T-helper 1 cell treated with Interleukin-12 subunit alpha and Interleukin-12 subunit beta and Interleukin-4 antibody, amounts not matched to agents 30 μg/mL and 1 μg/mL, for 36 hours (primary cell): ENCODE data around the gene CC2D2A.

Source experiments
- H3K27ac Mint-ChIP-seq: one replicate; pipeline ENCODE4 v1.8.0; 2021; ENCODE audit warnings: mild to moderate bottlenecking, mixed read lengths
- H3K27me3 Mint-ChIP-seq: one replicate; pipeline ENCODE4 v1.8.0; 2021; ENCODE audit warnings: low read depth, mixed read lengths
- H3K36me3 Mint-ChIP-seq: one replicate; pipeline ENCODE4 v1.8.0; 2021; ENCODE audit warnings: low read depth, mixed read lengths
- H3K4me1 Mint-ChIP-seq: one replicate; pipeline ENCODE4 v1.8.0; 2021; ENCODE audit warnings: low read depth, mixed read lengths
- H3K4me3 Mint-ChIP-seq: one replicate; pipeline ENCODE4 v1.8.0; 2021; ENCODE audit warnings: mild to moderate bottlenecking, moderate library complexity, mixed read lengths
- H3K9me3 Mint-ChIP-seq: one replicate; pipeline ENCODE4 v1.8.0; 2021; ENCODE audit warnings: mixed read lengths

The CC2D2A gene

DNA sequence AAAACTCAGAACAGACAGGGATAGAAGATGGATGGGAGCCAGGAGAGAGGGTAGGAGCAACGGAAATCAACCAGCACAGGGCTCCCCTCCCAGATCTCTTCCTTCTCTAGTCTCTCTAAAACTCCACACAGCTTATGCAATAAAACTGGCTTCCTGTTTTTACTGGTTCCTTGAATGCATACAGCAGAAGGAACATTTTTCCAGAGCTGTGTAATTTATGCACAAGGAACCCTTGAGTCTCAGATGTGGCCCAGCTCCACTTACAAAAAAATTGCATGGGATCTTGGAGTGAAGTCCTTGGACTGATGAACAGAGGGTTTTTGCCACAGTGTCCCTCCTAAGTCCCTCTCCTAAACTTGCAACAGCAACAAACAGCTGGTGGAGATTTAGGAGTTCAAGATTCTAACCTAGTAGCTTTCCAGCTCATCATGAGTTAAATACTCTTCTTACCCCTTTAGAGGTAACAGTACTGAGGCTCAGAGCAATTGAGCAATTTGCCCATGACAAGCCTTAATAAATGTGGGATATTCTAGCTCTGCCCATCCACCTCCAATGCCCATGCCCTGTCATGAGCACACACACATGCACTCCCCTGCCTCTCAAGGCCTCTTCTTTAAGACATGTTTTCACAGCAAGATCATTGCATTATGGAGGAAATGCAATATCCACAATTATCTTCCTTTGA, 18.4 kb upstream of the CC2D2A start:
- no peaks in the 10 kb centered on the region for H3K4me1 Mint-ChIP-seq
- no peak overlapping the region for H3K27ac Mint-ChIP-seq
- no peaks in the 10 kb centered on the region for H3K36me3 Mint-ChIP-seq

DNA sequence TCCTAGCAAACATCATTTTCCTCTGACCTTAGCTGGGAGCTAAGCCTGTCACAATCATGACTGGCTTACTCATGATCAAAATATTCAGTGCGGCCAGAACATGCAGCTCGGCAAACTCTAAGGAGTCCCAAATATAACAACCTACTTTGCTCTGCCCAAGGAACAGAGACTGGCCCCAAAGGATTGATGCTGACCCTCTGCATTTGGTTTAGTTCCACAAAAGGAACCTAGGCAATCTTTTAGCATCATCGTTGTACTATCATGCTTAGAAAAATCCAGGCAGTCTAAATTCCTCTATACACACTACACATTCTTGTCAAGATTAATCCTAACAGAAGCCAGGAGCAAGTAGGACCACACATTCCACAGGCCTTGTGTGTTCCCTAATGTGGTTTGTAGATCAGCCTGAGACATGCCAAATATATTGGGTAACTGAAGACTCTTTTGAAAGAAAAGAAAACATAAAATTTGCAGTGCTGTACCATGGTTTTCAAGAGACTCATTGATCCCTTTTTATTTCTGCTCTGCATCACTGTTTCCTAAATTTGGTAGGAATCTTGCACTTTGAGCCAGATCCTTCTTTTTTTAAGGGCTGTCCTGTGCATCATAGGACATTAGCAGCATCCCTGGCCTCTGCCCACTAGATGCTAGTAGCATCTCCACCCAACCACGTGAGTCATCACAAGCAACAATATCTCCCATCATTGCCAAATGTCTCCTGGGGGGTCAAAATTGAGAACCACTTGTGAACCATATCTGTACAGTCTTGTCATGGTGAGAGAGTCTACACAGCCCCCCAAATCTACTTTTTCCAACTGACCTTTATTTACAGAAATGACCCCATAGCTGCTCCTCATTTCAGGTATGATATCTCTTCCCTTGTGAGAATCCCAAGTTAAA, 17.6 kb upstream of the CC2D2A start:
- H3K27ac Mint-ChIP-seq = no peak overlapping the region
- H3K9me3 Mint-ChIP-seq = peaks cover under 1% of the 10 kb centered on the region
- H3K4me3 Mint-ChIP-seq = no peak overlapping the region
- H3K27me3 Mint-ChIP-seq = no peaks in the 10 kb centered on the region
- H3K36me3 Mint-ChIP-seq = no peaks in the 10 kb centered on the region
- H3K4me1 Mint-ChIP-seq = no peaks in the 10 kb centered on the region

More for the DNA sequence above, 18.4 kb upstream of the CC2D2A start:
- Mint-ChIP-seq H3K27me3 (no peaks in the 10 kb centered on the region), H3K9me3 (peaks cover 3% of the 10 kb centered on the region), H3K4me3 (no peak overlapping the region)

DNA sequence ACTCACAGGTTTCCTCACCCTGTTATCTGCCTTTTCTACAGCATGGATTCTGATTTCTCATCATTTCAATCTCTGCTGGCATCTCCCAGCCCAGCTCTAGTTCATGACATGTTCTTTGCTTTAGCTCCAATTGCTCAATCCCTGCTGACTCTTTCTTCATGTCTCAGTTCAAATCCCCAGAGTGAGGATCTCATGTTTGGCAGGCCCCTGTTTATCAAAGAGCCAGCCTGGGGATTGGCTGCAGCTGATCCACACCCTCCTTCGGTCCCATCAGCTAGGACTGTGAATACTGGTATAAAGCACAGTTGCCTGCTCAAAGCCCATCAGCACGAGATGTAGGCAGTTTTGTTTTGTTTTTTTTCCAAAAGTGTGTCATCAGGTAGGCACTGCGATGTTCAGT, 14.4 kb upstream of the CC2D2A start:
- H3K9me3 Mint-ChIP-seq = no peaks in the 10 kb centered on the region
- H3K36me3 Mint-ChIP-seq = no peaks in the 10 kb centered on the region
- H3K4me1 Mint-ChIP-seq = no peaks in the 10 kb centered on the region
- no peak overlapping the region for H3K4me3 Mint-ChIP-seq
- H3K27ac Mint-ChIP-seq = no peak overlapping the region
- peaks cover 7% of the 10 kb centered on the region for H3K27me3 Mint-ChIP-seq

DNA sequence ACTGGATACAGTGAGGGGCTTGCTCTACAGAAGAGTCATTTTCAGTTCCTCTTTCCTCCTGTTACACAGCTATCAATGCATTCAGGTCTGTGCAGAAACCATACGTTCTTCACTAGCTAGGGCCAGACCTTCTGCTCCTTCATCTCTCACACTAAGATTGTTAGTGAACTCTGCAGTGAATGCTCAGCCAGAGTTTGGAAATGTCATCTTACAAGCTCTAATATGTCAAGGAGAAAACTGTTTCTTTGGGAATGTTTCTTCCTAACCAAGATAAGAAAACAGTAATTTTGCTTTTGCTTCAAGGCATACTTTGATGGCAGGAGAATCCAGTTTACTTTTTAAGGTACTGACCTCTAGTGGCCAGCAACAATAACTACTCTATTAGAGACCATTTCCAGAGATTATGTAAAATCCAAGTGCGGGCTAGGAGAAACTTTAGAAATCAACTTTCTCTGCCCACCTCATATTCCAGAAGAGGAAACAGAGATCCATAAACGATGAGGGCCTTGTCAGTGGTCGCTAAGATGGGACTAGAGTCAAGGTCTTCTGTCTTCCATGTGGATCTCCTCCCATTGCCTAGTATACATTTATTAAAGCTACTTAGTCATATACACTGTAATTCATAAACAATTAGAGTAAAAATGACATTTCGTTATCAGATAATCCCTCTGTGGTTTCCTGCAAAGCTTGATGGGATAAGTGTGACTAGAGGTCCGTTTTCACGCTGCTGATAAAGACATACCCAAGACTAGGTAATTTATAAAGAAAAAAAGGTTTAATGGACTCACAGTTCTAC, 12.1 kb upstream of the CC2D2A start:
- H3K4me1 Mint-ChIP-seq = no peaks in the 10 kb centered on the region
- no peak overlapping the region for H3K27ac Mint-ChIP-seq
- H3K4me3 Mint-ChIP-seq = no peak overlapping the region
- peaks cover 15% of the 10 kb centered on the region for H3K27me3 Mint-ChIP-seq
- H3K36me3 Mint-ChIP-seq = no peaks in the 10 kb centered on the region
- no peaks in the 10 kb centered on the region for H3K9me3 Mint-ChIP-seq

DNA sequence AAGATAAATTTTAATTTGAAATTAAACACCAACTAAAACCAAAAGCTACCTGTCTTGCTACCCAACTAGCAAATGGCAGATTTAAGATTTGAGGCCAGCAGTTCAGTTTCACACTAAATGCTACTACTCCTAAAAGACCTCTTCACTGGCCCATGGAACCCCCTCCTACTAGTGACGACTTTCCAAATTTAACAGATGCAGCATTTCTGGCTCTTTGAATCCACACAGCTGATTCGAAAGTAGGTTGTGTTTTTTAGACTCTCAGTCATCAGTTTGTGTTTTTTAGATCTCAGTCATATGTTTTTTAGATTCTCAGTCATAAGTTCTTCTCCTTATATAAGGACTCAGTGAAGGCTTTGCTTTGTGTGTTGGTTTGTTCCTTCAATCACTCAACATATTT, 11.1 kb upstream of the CC2D2A start:
- Mint-ChIP-seq H3K9me3 (no peaks in the 10 kb centered on the region), H3K27ac (no peak overlapping the region), H3K36me3 (no peaks in the 10 kb centered on the region), H3K27me3 (peaks cover 15% of the 10 kb centered on the region), H3K4me3 (no peak overlapping the region), H3K4me1 (no peaks in the 10 kb centered on the region)

DNA sequence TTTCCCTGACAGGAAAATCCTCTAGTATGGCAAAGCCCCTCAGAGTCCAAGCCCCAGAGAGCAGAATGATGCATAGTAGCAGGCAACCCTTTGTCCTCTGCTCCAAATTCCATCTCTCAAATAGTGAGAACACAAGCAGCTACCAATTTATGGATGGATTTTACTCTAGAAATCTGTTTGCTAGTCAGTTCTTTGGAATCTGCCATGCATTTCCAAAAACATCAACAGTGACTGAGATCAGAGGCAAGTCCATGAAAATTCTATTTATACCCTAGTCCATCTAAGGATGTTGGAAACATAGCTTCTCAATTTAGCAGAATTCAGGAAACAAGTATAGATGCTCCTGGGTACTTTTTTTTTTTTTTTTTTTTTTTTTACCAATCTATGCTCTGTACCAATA, 10.0 kb upstream of the CC2D2A start:
- H3K4me3 Mint-ChIP-seq = no peak overlapping the region
- H3K27me3 Mint-ChIP-seq = peaks cover 15% of the 10 kb centered on the region
- no peaks in the 10 kb centered on the region for H3K36me3 Mint-ChIP-seq
- no peaks in the 10 kb centered on the region for H3K9me3 Mint-ChIP-seq
- no peaks in the 10 kb centered on the region for H3K4me1 Mint-ChIP-seq
- H3K27ac Mint-ChIP-seq = no peak overlapping the region

DNA sequence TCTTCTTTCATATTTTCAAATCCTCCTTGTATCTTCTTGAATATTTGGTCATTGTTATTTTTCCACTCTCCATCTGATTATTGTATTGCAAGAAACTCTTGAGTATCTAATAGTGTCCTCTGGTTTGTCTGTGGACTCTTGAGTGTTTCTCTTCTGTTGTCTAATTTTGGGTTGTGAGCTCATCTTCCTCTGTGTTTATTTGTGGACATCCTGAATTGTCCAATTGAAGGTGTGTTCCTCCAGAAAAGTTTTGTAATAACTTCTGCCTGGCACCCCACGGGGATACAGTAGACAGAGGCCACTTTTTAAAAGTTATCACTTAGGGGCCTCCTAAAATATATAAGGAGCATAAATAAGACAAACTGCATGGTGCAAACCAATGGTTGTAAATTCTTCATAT, 3.1 kb upstream of the CC2D2A start:
- H3K36me3 Mint-ChIP-seq = no peaks in the 10 kb centered on the region
- no peaks in the 10 kb centered on the region for H3K9me3 Mint-ChIP-seq
- H3K4me1 Mint-ChIP-seq = peaks cover 3% of the 10 kb centered on the region
- H3K4me3 Mint-ChIP-seq = no peak overlapping the region
- H3K27me3 Mint-ChIP-seq = peaks cover 3% of the 10 kb centered on the region
- no peak overlapping the region for H3K27ac Mint-ChIP-seq

DNA sequence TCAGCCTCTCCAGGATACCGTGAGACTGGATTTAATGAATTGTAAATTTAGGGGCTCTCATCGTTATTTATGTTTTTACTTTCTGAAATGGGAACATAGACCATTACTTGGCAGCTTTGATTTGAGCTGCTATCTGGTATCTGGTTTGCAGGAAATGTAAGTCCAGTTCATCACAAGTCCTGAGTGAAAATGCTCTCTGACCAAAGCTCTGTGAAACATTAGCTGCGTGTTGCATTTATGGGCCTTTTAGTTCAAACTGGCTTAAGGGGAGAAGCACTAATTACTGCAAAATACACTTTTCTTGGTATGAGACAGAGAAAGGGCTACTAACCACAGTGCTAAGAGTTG, 420 bp downstream of the CC2D2A start:
- Mint-ChIP-seq H3K36me3 (no peaks in the 10 kb centered on the region), H3K4me1 (peaks cover 3% of the 10 kb centered on the region), H3K9me3 (no peaks in the 10 kb centered on the region), H3K27ac (no peak overlapping the region), H3K27me3 (no peaks in the 10 kb centered on the region), H3K4me3 (no peak overlapping the region)

DNA sequence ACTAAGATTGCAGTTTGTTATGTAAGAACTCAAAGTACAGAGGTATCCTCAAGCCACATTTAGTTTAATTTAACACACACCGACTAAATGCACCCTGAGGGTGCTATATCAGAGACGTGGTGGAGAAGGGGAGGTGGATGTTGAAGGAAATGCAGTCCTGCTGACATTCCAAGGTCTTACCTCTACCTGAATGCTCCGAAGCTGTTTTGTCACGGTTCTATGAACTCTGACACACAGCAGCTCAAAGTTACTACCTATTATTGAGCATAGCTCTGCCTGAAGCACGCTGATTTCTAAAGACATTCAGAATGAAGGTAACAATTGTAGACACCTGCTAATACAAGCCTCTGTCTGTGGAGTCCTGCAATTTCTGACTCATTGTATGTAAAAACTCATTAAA, 6.7 kb downstream of the CC2D2A start:
- Mint-ChIP-seq H3K27ac (no peak overlapping the region), H3K9me3 (no peaks in the 10 kb centered on the region), H3K36me3 (no peaks in the 10 kb centered on the region), H3K4me3 (no peak overlapping the region), H3K4me1 (no peaks in the 10 kb centered on the region), H3K27me3 (no peaks in the 10 kb centered on the region)

DNA sequence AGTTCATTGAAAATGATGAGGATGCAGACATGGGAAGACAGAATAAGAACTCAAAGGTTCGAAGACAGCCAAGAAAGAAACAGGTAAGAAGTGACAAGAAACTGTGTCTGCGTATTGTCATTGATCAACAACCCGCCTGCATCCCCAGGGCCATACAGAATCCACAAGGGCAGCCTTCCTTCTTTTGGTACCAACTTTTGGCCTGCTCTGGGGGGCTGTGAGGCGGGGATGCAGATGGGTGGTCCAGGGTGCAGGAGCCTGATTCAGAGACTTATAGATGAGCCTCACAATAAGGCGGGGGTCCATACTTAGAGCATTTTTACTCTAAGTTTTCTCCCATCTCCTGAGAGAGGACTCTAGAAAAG, 9.0 kb downstream of the CC2D2A start:
- no peaks in the 10 kb centered on the region for H3K9me3 Mint-ChIP-seq
- H3K27me3 Mint-ChIP-seq = no peaks in the 10 kb centered on the region
- no peak overlapping the region for H3K27ac Mint-ChIP-seq
- no peaks in the 10 kb centered on the region for H3K36me3 Mint-ChIP-seq
- H3K4me1 Mint-ChIP-seq = no peaks in the 10 kb centered on the region
- H3K4me3 Mint-ChIP-seq = no peak overlapping the region

DNA sequence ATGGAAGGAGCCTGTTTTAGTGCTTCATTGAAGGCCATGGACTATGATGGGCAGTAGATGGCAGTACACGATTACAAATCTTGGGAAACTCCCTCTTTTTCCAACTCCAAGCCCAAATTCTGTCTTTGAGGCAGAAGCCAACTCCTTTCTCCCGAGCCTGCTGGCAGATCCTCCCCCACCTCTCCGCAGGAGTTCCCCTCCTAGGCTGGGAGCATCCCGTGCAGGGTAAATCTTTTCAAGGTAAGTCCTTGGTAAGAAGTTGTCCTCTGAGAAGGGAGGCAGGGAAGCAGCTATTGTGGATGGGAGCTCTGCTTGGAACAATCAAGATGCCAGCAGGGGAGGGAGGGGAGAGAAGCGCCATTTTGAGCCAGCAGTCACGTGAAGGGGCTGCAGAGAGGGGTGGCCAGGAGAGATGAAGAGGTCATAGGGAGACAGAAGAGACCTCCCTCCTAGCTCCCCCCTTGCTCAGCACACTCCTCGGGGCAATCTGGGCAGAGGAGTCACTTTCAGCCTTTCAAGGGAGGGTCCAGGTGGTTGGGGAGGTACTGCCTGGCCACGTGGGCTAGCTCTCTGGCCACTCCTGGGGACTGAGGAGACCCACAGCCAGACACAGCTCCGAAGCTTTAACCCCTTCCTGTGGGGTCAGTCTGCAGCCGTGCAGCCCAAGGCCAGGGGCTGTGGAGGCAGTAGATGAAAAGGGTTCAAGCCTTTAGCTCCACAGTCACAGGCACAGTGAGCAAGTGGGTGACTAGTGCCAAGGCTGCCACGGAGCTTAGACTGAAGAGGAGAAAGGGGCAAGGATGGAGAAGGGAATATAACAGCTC, 9.6 kb downstream of the CC2D2A start:
- H3K9me3 Mint-ChIP-seq = no peaks in the 10 kb centered on the region
- no peak overlapping the region for H3K27ac Mint-ChIP-seq
- no peaks in the 10 kb centered on the region for H3K36me3 Mint-ChIP-seq
- no peaks in the 10 kb centered on the region for H3K27me3 Mint-ChIP-seq
- no peak overlapping the region for H3K4me3 Mint-ChIP-seq
- H3K4me1 Mint-ChIP-seq = no peaks in the 10 kb centered on the region

DNA sequence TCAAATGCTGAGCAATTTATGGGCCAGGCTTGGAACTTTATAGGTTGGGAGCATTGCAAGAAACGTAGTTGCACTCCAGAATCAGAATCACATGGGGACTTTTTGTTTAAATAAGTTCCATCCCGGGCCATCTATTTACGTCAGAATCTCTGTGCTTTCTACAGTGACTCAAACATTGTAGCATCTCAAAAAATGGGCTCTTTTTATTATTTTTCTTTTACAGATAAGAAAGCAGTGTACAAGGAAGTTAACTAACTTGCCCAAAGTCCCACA, 10.2 kb downstream of the CC2D2A start:
- H3K9me3 Mint-ChIP-seq = no peaks in the 10 kb centered on the region
- H3K27me3 Mint-ChIP-seq = no peaks in the 10 kb centered on the region
- no peaks in the 10 kb centered on the region for H3K36me3 Mint-ChIP-seq
- H3K4me3 Mint-ChIP-seq = no peak overlapping the region
- no peak overlapping the region for H3K27ac Mint-ChIP-seq
- no peaks in the 10 kb centered on the region for H3K4me1 Mint-ChIP-seq

DNA sequence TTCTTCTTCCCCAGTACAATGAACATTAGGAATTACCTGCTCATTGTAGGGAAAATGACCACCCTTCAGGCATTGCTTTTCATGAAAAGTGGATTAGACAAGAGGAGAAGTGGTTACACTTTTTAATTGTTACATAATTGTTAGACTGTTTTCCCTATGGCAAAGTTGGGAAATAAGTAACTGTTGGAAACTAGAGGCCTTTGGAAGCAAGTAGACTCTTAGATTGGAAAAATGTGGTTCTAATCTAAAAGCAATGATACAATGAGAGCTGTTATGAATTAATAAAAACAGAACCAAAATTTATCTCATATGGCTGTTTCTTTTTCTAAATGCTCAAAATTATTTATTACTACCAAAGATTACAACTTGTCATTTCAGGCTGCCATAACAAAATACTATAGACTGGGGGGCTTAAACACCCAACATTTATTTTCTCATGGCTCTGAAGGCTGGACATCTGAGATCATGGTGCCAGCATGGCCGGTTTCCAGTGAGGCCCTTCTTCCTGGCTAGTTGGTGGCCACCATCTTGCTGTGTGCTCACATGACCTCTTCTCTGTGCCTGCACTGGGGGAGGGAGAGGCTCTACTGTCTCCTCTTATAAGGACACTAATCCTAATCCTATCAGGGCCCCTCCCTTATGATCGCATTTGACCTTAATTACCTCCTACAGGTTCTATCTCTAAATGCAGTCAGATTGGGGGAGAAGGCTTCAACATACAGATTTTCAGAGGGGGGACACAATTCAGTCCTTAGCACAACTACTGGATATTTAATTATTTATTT, 12.5 kb downstream of the CC2D2A start:
- Mint-ChIP-seq H3K9me3 (peaks cover 5% of the 10 kb centered on the region), H3K27me3 (peaks cover 9% of the 10 kb centered on the region), H3K4me1 (no peaks in the 10 kb centered on the region), H3K27ac (no peak overlapping the region), H3K4me3 (no peak overlapping the region), H3K36me3 (no peaks in the 10 kb centered on the region)

DNA sequence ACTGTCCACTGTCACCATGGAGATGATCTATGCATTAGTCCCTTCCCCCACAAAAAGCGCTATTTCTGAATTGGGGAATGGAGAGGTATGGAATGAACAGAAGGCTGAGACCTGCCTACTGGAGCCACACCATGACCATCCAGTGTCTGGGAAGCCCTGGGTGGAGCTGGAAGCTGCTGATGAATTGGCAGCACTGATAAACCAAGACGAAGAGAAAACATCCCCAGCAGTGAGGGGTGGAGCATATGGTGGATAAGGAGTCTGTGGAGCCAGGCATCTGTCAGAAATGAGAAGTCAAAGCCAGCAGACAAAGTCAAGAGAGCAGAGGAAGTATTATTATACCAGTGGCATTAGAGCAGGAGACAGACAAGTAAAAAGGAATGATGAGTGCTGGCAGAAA, 13.2 kb downstream of the CC2D2A start:
- Mint-ChIP-seq H3K4me1 (no peaks in the 10 kb centered on the region), H3K27ac (no peak overlapping the region), H3K4me3 (no peak overlapping the region), H3K27me3 (peaks cover 9% of the 10 kb centered on the region), H3K36me3 (no peaks in the 10 kb centered on the region), H3K9me3 (peaks cover 6% of the 10 kb centered on the region)
